Vein endothelial cell (primary cell): ENCODE data around the gene HELZ2. TPM values are rescaled to one million over a fixed set of nuclear protein-coding genes. Genes with fewer than 3 reads are reported as not detected.

Experiments
- total RNA-seq: library from RNA; depleted of rRNA; stranded (reverse); fragments of >200 nt; gene quantifications from 2 replicates; pipeline ENCODE4 v1.2.3, GENCODE V29; 2012

Gene HELZ2
- 38.2 and 47.0 TPM in 2 replicates for total RNA-seq

GRCh38 chr20:63574156-63574828 is at the start of gene HELZ2:
Gene HELZ2, minus strand, starts transcription at chr20:63574239. Its CDS starts 1,854 bp downstream, at chr20:63572385.

GRCh38 chr20:63553933-63554290 is 20.1 kb downstream of the HELZ2 start, which contains the start of gene FNDC11:
Gene FNDC11, plus strand, starts transcription at chr20:63554159. Its CDS starts 1,505 bp downstream, at chr20:63555664.

GRCh38 chr20:63547725-63548480 is 26.1 kb downstream of the HELZ2 start, which contains the start of gene SRMS:
Gene SRMS, minus strand, starts transcription at chr20:63547749. Its CDS starts 286 bp downstream, at chr20:63547463.

GRCh38 chr20:63536997-63537524 is 37.0 kb downstream of the HELZ2 start, which contains the start of gene PTK6:
Gene PTK6, minus strand, starts transcription at chr20:63537376. Its CDS starts 62 bp downstream, at chr20:63537314.

Other genes with a start within 250 kb of the HELZ2 start
- gene CHRNA4, start 212.9 kb downstream of the HELZ2 start, total RNA-seq, result not detected in 2 replicates
- gene KCNQ2, start 101.6 kb downstream of the HELZ2 start, total RNA-seq, result not detected in 2 replicates
- gene EEF1A2, start 75.2 kb downstream of the HELZ2 start, total RNA-seq, result 0.67 and 5.6 TPM in 2 replicates
- 68.5 and 108 TPM in 2 replicates for gene PPDPF, start 53.5 kb downstream of the HELZ2 start, total RNA-seq
- not detected in 2 replicates for gene PTK6, start 36.9 kb downstream of the HELZ2 start, total RNA-seq
- not detected in 2 replicates for gene SRMS, start 26.5 kb downstream of the HELZ2 start, total RNA-seq
- 1.3 and 1.8 TPM in 2 replicates for gene FNDC11, start 20.1 kb downstream of the HELZ2 start, total RNA-seq
- gene GMEB2, start 52.9 kb upstream of the HELZ2 start, total RNA-seq, result 10.8 and 12.4 TPM in 2 replicates
- gene STMN3, start 79.2 kb upstream of the HELZ2 start, total RNA-seq, result 0.57 and 5.6 TPM in 2 replicates
- 13.7 and 17.8 TPM in 2 replicates for gene RTEL1, start 84.1 kb upstream of the HELZ2 start, total RNA-seq
- gene TNFRSF6B, start 122.4 kb upstream of the HELZ2 start, total RNA-seq, result 22.1 and 41.5 TPM in 2 replicates
- 22.9 and 28.1 TPM in 2 replicates for gene ARFRP1, start 133.7 kb upstream of the HELZ2 start, total RNA-seq
- 18.0 and 25.2 TPM in 2 replicates for gene ZGPAT, start 133.8 kb upstream of the HELZ2 start, total RNA-seq
- gene LIME1, start 162.4 kb upstream of the HELZ2 start, total RNA-seq, result 2.9 and 3.7 TPM in 2 replicates
- gene SLC2A4RG, start 165.5 kb upstream of the HELZ2 start, total RNA-seq, result 26.7 and 35.9 TPM in 2 replicates